ENCODE measurements around the gene KCND3. TPM values are rescaled to one million over a fixed set of nuclear protein-coding genes. Genes with fewer than 3 reads are reported as not detected.

The KCND3 gene
- total RNA-seq, 1 experiment from 2014 or later = not detected

GRCh38 chr1:111920221-111921024 is 69.0 kb downstream of the KCND3 start:
- Histone ChIP-seq H4K20me1 (ENCODE audit: insufficient read depth) (no peaks in the 10 kb centered on the region), H3K27ac (no peak overlapping the region), H2AFZ (no peak overlapping the region), H3K4me2 (no peak overlapping the region), H3K27me3 (ENCODE audit: insufficient read depth, low read depth) (peaks cover 61% of the 10 kb centered on the region), H3K79me2 (ENCODE audit: low read depth) (no peaks in the 10 kb centered on the region), H3K9me2 (ENCODE audit: insufficient read depth) (no peaks in the 10 kb centered on the region), H3K36me3 (ENCODE audit: low read depth) (no peaks in the 10 kb centered on the region), H3K4me3 (no peak overlapping the region), H3F3A (ENCODE audit: insufficient read depth, low read depth) (no peaks in the 10 kb centered on the region), H3K4me1 (replicated peaks; ENCODE audit: insufficient read depth) (no peaks in the 10 kb centered on the region), H3K9me3 (ENCODE audit: insufficient read depth, low read depth) (no peaks in the 10 kb centered on the region)
- no TSS peak for BruUV-seq (replicated peaks)
- intact Hi-C loops (cut with micrococcal nuclease; ENCODE audit: unreplicated experiment) = no loop called here
- DNase-seq = no peak
- POLR2A ChIA-PET (ENCODE audit: unreplicated experiment) = no interaction called here
- CTCF ChIA-PET = no interaction called here
- TF ChIP-seq EZH2 (IDR thresholded peaks at IDR 0.05; ENCODE audit: low read depth) (no peak), CTCF (conservative IDR thresholded peaks at IDR 0.05) (no peak)

DNA sequence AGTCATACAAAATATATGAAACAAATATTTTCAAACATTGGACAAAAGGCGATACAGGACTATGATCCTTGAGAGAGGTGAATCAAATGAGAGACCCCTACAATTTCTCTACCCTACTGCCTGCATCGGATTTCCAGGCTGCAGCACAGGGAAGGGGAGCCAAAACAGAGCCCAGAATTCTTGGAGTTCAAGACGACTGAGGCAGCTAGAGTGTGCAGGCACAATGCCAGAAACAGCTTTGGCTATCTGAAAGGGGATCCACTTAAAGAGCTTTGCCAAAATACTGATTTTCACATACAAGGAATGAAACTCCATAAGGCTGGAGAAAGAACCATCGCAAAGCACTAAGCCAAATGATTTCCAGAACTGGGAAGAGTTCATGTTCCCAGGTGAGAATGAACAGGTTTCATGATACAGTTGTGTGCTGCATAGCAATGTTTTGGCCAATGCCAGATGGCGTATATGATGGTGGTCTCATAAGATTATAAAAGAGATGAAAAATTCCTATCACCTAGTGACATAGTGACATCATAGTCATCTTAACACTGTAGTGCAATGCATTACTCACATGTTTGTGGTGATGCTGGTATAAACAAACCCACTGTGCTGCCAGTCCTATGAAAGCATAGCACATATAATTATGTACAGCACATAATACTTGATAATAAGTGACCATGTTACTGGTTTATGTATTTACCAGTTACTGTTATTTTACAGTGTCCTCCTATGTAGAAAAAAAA is 77.5 kb downstream of the KCND3 start:
- H3K79me2 ChIP-seq (ENCODE audit: low read depth) = no peaks in the 10 kb centered on the region
- TF ChIP-seq EZH2 (IDR thresholded peaks at IDR 0.05; ENCODE audit: low read depth) (no peak), CTCF (conservative IDR thresholded peaks at IDR 0.05) (no peak)
- peaks cover 60% of the 10 kb centered on the region for H3K27me3 ChIP-seq (ENCODE audit: insufficient read depth, low read depth)
- BruUV-seq (replicated peaks) = no TSS peak
- no peak overlapping the region for H3K4me2 ChIP-seq
- no peaks in the 10 kb centered on the region for H3K9me2 ChIP-seq (ENCODE audit: insufficient read depth)
- no peaks in the 10 kb centered on the region for H3F3A ChIP-seq (ENCODE audit: insufficient read depth, low read depth)
- no peaks in the 10 kb centered on the region for H3K9me3 ChIP-seq (ENCODE audit: insufficient read depth, low read depth)
- DNase-seq = no peak
- ChIA-PET CTCF (no interaction called here), POLR2A (ENCODE audit: unreplicated experiment) (no interaction called here)
- no peak overlapping the region for H3K27ac ChIP-seq
- H4K20me1 ChIP-seq (ENCODE audit: insufficient read depth) = no peaks in the 10 kb centered on the region
- intact Hi-C loops (cut with micrococcal nuclease; ENCODE audit: unreplicated experiment) = no loop called here
- H3K4me3 ChIP-seq = no peak overlapping the region
- H2AFZ ChIP-seq = no peak overlapping the region
- H3K36me3 ChIP-seq (ENCODE audit: low read depth) = no peaks in the 10 kb centered on the region
- no peaks in the 10 kb centered on the region for H3K4me1 ChIP-seq (replicated peaks; ENCODE audit: insufficient read depth)

GRCh38 chr1:111911061-111911460 is 78.4 kb downstream of the KCND3 start:
- no peaks in the 10 kb centered on the region for H3K79me2 ChIP-seq (ENCODE audit: low read depth)
- no peaks in the 10 kb centered on the region for H4K20me1 ChIP-seq (ENCODE audit: insufficient read depth)
- intact Hi-C loops (cut with micrococcal nuclease; ENCODE audit: unreplicated experiment) = no loop called here
- H3K27me3 ChIP-seq (ENCODE audit: insufficient read depth, low read depth) = peaks cover 67% of the 10 kb centered on the region
- H3K9me3 ChIP-seq (ENCODE audit: insufficient read depth, low read depth) = no peaks in the 10 kb centered on the region
- no peak overlapping the region for H2AFZ ChIP-seq
- no peaks in the 10 kb centered on the region for H3K9me2 ChIP-seq (ENCODE audit: insufficient read depth)
- no TSS peak for BruUV-seq (replicated peaks)
- no peak for DNase-seq
- no peak for TF ChIP-seq CTCF (conservative IDR thresholded peaks at IDR 0.05)
- TF ChIP-seq EZH2 (IDR thresholded peaks at IDR 0.05; ENCODE audit: low read depth) = no peak
- no peaks in the 10 kb centered on the region for H3K36me3 ChIP-seq (ENCODE audit: low read depth)
- H3K4me2 ChIP-seq = no peak overlapping the region
- H3F3A ChIP-seq (ENCODE audit: insufficient read depth, low read depth) = no peaks in the 10 kb centered on the region
- no peaks in the 10 kb centered on the region for H3K4me1 ChIP-seq (replicated peaks; ENCODE audit: insufficient read depth)
- no peak overlapping the region for H3K27ac ChIP-seq
- ChIA-PET POLR2A (ENCODE audit: unreplicated experiment) (no interaction called here), CTCF (no interaction called here)
- no peak overlapping the region for H3K4me3 ChIP-seq

All from PC-9 (cell line).